ENCODE measurements around the gene CFAP61.

- TF ChIP-seq TCF7L2 (IDR thresholded peaks at IDR 0.05; ENCODE audit: borderline replicate concordance, low read depth, low read length) (no peak), ZBTB10 (tag by site-specific recombination; IDR thresholded peaks at IDR 0.05) (no peak), OVOL3 (tag by site-specific recombination; IDR thresholded peaks at IDR 0.05) (no peak), CTCF (tag by site-specific recombination; IDR thresholded peaks at IDR 0.05) (no peak)
Observed at GRCh38 chr20:20014659-20015058, 37.7 kb upstream of the CFAP61 start.
